ENCODE measurements around the gene PHLPP1.
"Not testable (repeated sequence)": the region's sequence is repeated elsewhere in the genome, so short reads cannot be mapped to it uniquely, and the experiment has no call there.

DNA sequence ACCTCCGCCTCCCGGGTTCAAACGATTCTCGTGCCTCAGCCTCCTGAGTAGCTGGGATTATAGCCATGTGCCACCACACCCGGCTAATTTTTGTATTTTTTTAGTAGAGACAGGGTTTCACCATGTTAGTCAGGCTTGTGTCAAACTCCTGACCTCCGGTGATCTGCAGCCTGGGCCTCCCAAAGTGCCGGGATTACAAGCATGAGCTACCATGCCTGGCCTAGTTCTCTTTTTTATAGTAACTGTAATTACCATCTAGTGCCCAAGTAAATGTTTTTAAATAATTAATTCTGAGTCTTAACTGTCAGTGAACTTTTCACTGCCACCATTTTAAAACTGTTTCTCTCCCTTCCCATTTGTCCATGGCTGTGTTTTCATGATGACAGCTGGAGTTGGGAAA lies 198.5 kb downstream of the PHLPP1 start:
- TF ChIP-seq, protein P1, sequence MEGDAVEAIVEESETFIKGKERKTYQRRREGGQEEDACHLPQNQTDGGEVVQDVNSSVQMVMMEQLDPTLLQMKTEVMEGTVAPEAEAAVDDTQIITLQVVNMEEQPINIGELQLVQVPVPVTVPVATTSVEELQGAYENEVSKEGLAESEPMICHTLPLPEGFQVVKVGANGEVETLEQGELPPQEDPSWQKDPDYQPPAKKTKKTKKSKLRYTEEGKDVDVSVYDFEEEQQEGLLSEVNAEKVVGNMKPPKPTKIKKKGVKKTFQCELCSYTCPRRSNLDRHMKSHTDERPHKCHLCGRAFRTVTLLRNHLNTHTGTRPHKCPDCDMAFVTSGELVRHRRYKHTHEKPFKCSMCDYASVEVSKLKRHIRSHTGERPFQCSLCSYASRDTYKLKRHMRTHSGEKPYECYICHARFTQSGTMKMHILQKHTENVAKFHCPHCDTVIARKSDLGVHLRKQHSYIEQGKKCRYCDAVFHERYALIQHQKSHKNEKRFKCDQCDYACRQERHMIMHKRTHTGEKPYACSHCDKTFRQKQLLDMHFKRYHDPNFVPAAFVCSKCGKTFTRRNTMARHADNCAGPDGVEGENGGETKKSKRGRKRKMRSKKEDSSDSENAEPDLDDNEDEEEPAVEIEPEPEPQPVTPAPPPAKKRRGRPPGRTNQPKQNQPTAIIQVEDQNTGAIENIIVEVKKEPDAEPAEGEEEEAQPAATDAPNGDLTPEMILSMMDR (IDR thresholded peaks at IDR 0.05; ENCODE audit: insufficient read depth, low read length, poor library complexity, severe bottlenecking), result not testable (repeated sequence)
- TF ChIP-seq EZH2phosphoT487 (conservative IDR thresholded peaks at IDR 0.05; ENCODE audit: low read length), result not testable (repeated sequence)
